Activated CD8-positive, alpha-beta memory T cell treated with anti-CD3 and anti-CD28 coated beads for 24 hours (primary cell): ENCODE measurements around the gene MFSD6L.
A peak's percentile ranks its signal among the peaks of the same experiment; 100 is the strongest.

Source experiments
- DNase-seq: peaks from one replicate; pipeline ENCODE4 v3.0.0-alpha.2; 2020

MFSD6L gene

GRCh38 chr17:8791248-8791909, 7.8 kb downstream of the MFSD6L start:
- no peak for DNase-seq

DNA sequence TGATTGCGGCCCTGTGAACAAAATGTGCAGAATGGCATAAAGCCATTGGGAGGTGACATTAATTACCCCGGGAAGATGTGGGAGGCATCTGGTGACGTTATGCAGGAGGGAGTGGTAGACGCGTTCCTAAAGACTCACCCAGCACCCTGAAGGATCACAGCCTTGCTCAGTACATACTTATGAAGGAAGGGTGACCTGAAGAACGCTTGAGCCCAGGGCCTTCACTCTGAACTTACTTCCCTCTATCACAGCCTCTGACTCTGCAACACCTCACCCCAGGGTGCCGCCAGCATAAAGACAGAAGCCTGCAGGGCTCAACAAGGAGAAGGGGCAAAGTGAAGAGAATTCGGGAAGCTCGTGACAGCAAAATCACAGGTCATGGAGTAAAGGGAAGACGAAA, 9.4 kb downstream of the MFSD6L start:
- DNase-seq, result peak; percentile 30

DNA sequence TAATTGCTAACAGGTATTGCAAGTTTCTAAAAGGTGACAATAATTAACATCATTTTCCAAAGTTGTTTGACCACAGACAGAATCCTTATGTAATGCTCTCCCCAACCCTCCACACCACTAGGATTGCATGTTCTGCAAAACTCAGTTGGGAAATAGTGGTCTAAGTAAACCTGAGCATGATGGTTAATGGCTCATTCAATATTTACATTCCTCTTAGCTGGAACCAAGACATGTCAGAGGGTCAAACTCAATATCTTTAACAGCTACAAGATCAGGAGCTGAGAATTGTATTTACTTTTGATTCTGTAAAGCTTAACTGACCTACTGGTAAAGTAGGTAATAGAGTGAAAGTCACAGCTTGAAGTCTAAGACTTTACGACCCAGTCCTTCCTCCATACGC, 10.2 kb downstream of the MFSD6L start:
- DNase-seq, result no peak

- peak; percentile 89 for DNase-seq
Measured at GRCh38 chr17:8785547-8786413, 13.4 kb downstream of the MFSD6L start.

- DNase-seq, result no peak
Measured at GRCh38 chr17:8782176-8782575, 17.0 kb downstream of the MFSD6L start.

GRCh38 chr17:8781776-8782175, 17.4 kb downstream of the MFSD6L start:
- DNase-seq, result no peak

- no peak for DNase-seq
Measured at GRCh38 chr17:8776881-8777280, 22.3 kb downstream of the MFSD6L start.

GRCh38 chr17:8776248-8776647, 22.9 kb downstream of the MFSD6L start:
- DNase-seq, result no peak

- DNase-seq, result no peak
Measured at GRCh38 chr17:8766731-8767130, 32.4 kb downstream of the MFSD6L start.

- DNase-seq, result no peak
Measured at GRCh38 chr17:8762012-8762411, 37.2 kb downstream of the MFSD6L start.

DNA sequence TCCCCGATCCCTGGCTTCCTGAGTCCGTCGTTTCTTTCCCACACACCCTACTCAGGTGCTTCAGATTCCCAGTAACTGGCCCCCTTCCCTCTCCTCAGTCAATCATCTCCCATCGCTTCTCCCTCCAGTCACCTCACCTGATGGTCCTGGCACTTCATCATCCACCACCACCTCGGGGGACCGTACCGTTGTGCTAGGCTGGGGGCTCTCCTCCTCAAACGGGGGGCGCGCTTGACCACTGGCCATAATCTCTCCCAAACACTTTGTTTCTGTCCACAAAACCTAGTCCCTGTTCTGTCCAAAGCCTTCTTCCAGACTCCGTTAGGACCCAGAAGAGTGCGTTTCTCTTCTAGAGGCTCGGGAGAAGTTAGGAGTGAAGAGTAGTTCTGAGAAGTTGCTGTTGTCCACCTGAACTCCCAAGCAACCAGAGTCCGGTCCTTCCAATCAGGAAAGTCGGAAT, 41.0 kb downstream of the MFSD6L start, which contains the start of gene SPDYE4:
Gene SPDYE4 (minus strand): TSS at position 410 of the 460 bp plus-strand sequence. CDS start 164 bp downstream, at position 246.
- DNase-seq, result no peak

DNA sequence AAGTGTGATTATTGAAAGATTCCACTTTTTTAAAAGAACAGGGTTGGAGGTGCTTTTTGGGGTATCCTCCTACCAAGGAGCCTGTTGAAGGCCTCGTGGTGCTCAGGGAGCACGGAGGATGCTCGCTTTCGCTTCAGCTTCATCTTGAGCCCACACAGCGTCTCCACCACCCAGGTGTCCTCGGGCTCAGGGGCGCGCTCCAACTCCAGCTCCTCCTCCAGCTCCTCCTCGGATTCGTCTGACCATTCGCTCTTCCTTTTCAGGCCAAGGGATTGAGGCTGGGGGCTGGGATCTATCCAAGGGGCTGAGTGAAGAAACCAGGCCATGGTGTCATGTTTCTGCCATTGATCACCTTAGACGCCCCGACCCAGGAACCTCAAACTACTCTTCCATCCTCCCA, 42.0 kb downstream of the MFSD6L start:
- no peak for DNase-seq

DNA sequence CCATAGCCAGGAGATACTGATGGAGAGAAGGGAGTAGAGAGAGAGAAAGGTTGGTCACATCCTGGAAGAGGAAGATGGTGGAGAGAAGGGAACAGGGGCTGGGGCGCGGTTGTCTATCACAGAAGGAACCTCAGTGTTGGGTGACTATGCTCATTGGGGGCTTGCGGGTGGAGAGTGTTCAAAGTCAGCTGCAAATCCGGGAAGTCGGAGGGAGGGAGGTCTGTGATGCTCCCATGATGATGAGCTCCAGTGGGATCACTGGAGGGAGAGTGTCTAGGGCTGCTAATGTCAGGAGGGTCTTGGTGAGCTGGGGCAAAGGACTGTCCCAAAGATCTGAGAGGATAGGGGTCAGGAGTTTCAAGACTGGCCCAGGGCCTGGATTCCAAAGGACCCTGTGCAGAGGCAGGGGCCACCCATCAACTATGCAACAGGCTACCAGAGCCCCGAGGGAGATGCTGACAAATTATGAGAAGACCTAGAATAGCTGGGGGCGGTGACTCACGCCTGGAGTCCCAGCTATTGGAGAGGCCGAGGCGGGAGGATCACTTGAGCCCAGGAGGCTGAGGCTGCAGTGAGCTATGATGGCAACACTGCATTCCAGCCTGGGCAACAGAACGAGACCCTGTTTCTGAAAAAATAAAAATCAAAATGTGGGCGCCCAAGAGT, 43.4 kb downstream of the MFSD6L start:
- DNase-seq, result peak; percentile 13

GRCh38 chr17:8754890-8755289, 44.3 kb downstream of the MFSD6L start:
- peak; percentile 5 for DNase-seq

- DNase-seq, result no peak
Measured at GRCh38 chr17:8753976-8754440, 45.2 kb downstream of the MFSD6L start.

GRCh38 chr17:8753136-8753975, 45.8 kb downstream of the MFSD6L start:
- peak; percentile 41 for DNase-seq

- DNase-seq, result peak; percentile 19
Measured at GRCh38 chr17:8749616-8750015, 49.5 kb downstream of the MFSD6L start.

- peak; percentile 33 for DNase-seq
Measured at GRCh38 chr17:8747742-8748141, 51.4 kb downstream of the MFSD6L start.
